DND-41 (cell line): ENCODE data around the gene CCDC167.

Source experiments
- ATAC-seq: fragments of 200-7000 bp; cut with Tn5 transposase; 3 replicates; pipeline ENCODE4 v1.9.1; 2021; ENCODE audit warnings: low read depth; ENCODE audit not compliant: insufficient read depth
- DNase-seq: peaks from one replicate; pipeline ENCODE4 v3.0.0-alpha.2; 2020
- H2AFZ ChIP-seq: 2 replicates; pipeline ENCODE4 v1.6.0; 2012; ENCODE audit warnings: low read depth, low read length
- H3K27ac ChIP-seq: 2 replicates; pipeline ENCODE4 v1.5.1; 2012; ENCODE audit warnings: low read length, inconsistent platforms
- H3K27me3 ChIP-seq: fragments of 200-600 bp; sonication (generic); 2 replicates; pipeline ENCODE4 v1.6.0; 2012; ENCODE audit warnings: low read length, mild to moderate bottlenecking, inconsistent platforms; ENCODE audit not compliant: insufficient read depth, poor library complexity
- H3K36me3 ChIP-seq: 2 replicates; pipeline ENCODE4 v1.5.1; 2012; ENCODE audit warnings: low read length, inconsistent platforms; ENCODE audit not compliant: insufficient read depth
- H3K4me1 ChIP-seq: 2 replicates; pipeline ENCODE4 v1.5.1; 2012; ENCODE audit warnings: mild to moderate bottlenecking, low read length; ENCODE audit not compliant: insufficient read depth
- H3K4me2 ChIP-seq: 2 replicates; pipeline ENCODE4 v1.6.0; 2012; ENCODE audit warnings: mild to moderate bottlenecking, moderate library complexity, low read length, inconsistent platforms; ENCODE audit not compliant: insufficient read depth
- H3K4me3 ChIP-seq, 2 experiments: fragments of 200-600 bp in 1 of 2; shearing (Covaris generic) in 1 of 2; 2 replicates each; pipeline ENCODE4 v1.5.1; 2012 to 2016; ENCODE audit warnings: inconsistent platforms in 2 of 2, low read length in 2 of 2, mild to moderate bottlenecking in 2 of 2, low read depth in 1 of 2, moderate library complexity in 1 of 2
- H3K79me2 ChIP-seq: 2 replicates; pipeline ENCODE4 v1.6.0; 2012; ENCODE audit warnings: low read length, inconsistent platforms; ENCODE audit not compliant: insufficient read depth
- H3K9ac ChIP-seq: 2 replicates; pipeline ENCODE4 v1.6.0; 2012; ENCODE audit warnings: low read depth, mild to moderate bottlenecking, inconsistent platforms, low read length, moderate library complexity
- H3K9me3 ChIP-seq: 2 replicates; pipeline ENCODE4 v1.5.1; 2012; ENCODE audit warnings: low read length, moderate library complexity, mild to moderate bottlenecking, inconsistent platforms; ENCODE audit not compliant: insufficient read depth, severe bottlenecking
- H4K20me1 ChIP-seq: 2 replicates; pipeline ENCODE4 v1.6.0; 2012; ENCODE audit warnings: low read length; ENCODE audit not compliant: insufficient read depth
- EZH2 ChIP-seq: IDR thresholded peaks from 3 replicates; pipeline ENCODE4 v1.6.1; 2012; ENCODE audit warnings: borderline replicate concordance, low read depth, mild to moderate bottlenecking, moderate library complexity, low read length, inconsistent platforms; ENCODE audit not compliant: severe bottlenecking
- TF ChIP-seq, protein P1 (sequence below): IDR thresholded peaks from 2 replicates; pipeline ENCODE4 v1.5.1; 2012; ENCODE audit warnings: borderline replicate concordance, low read length, moderate library complexity, mild to moderate bottlenecking; ENCODE audit not compliant: poor library complexity, severe bottlenecking; ENCODE audit errors: extremely low read depth

CCDC167 gene

DNA sequence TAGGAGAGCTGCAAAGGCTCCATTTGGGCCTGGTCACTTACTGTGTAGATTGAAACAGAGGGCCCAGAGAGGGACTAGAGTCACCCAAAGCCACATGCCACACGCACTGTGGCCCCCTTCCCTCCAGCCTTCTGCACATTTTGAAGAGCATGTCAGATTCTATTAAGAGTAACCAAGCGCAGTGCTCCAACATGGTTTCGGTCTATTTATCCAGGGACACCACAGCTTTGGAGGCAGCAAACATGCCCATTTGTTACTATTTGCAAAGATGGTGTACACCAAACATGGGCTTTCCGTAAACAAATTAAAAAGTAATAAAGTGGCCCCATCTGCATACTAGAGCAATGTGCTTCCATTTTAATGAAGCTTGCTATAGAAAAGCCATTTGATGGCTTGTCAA is 43.7 kb upstream of the CCDC167 start:
- Histone ChIP-seq H3K9me3 (no peaks in the 10 kb centered on the region), H3K27ac (no peak overlapping the region), H3K4me1 (no peaks in the 10 kb centered on the region), H3K4me2 (no peak overlapping the region), H4K20me1 (0 out of 2 replicates have a peak, but pooled peaks cover 2% of the 10 kb centered on the region), H3K79me2 (no peaks in the 10 kb centered on the region), H3K27me3 (peaks cover 7% of the 10 kb centered on the region), H3K4me3 (no peak overlapping the region), H3K9ac (no peak overlapping the region), H3K36me3 (no peaks in the 10 kb centered on the region), H2AFZ (no peak overlapping the region)
- ATAC-seq = no peak
- no peak for DNase-seq
- TF ChIP-seq EZH2 = no peak
- TF ChIP-seq, protein P1, sequence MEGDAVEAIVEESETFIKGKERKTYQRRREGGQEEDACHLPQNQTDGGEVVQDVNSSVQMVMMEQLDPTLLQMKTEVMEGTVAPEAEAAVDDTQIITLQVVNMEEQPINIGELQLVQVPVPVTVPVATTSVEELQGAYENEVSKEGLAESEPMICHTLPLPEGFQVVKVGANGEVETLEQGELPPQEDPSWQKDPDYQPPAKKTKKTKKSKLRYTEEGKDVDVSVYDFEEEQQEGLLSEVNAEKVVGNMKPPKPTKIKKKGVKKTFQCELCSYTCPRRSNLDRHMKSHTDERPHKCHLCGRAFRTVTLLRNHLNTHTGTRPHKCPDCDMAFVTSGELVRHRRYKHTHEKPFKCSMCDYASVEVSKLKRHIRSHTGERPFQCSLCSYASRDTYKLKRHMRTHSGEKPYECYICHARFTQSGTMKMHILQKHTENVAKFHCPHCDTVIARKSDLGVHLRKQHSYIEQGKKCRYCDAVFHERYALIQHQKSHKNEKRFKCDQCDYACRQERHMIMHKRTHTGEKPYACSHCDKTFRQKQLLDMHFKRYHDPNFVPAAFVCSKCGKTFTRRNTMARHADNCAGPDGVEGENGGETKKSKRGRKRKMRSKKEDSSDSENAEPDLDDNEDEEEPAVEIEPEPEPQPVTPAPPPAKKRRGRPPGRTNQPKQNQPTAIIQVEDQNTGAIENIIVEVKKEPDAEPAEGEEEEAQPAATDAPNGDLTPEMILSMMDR = no peak

DNA sequence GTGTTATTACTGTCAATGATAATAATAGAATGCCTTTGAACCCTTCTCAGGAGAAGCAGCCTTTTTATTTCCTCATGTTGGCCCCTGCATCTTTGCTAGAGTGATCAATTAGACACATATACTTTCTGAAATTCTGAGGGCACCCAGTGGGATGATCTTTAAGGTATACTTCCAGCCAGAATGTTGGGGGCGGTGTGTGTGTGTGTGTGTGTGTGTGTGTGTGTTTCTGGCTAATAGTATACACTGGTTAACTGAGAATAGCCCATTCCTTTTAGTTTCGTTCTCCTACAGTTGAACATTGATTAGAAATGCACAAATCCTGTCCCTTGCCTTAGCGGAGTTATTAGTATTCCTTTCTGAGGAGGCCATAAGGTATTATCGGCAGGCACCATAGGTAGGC is 41.7 kb upstream of the CCDC167 start:
- no peak overlapping the region for H3K9ac ChIP-seq
- H3K4me1 ChIP-seq = no peaks in the 10 kb centered on the region
- H3K9me3 ChIP-seq = no peaks in the 10 kb centered on the region
- no peaks in the 10 kb centered on the region for H3K79me2 ChIP-seq
- no peak overlapping the region for H2AFZ ChIP-seq
- no peak for DNase-seq
- H3K27ac ChIP-seq = no peak overlapping the region
- H3K4me2 ChIP-seq = no peak overlapping the region
- 0 out of 2 replicates have a peak, but pooled peaks cover 2% of the 10 kb centered on the region for H4K20me1 ChIP-seq
- no peak for TF ChIP-seq EZH2
- TF ChIP-seq, protein P1 = no peak
- peaks cover 7% of the 10 kb centered on the region for H3K27me3 ChIP-seq
- no peaks in the 10 kb centered on the region for H3K36me3 ChIP-seq
- ATAC-seq = no peak
- no peak overlapping the region for H3K4me3 ChIP-seq

DNA sequence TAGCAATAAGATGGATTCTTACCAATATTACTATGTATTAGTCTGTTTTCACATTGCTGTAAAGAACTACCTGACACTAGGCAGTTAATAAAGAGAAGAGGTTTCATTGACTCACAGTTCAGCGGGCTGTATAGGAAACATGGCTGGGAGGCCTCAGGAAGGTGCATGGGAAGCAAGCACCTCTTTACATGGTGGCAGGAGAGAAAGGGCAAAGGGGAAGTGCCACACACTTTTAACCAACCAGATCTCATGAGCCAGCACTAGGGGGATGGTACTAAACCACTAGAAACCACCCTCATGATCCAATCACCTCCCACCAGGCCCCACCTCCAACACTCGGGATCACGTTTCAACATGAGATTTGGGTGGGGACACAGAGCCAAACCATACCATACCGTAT is 40.7 kb upstream of the CCDC167 start:
- Histone ChIP-seq H3K9me3 (no peaks in the 10 kb centered on the region), H4K20me1 (0 out of 2 replicates have a peak, but pooled peaks cover 5% of the 10 kb centered on the region), H3K4me1 (no peaks in the 10 kb centered on the region), H3K79me2 (no peaks in the 10 kb centered on the region), H3K4me2 (no peak overlapping the region), H3K4me3 (no peak overlapping the region), H3K27me3 (peaks cover 7% of the 10 kb centered on the region), H3K9ac (no peak overlapping the region), H2AFZ (no peak overlapping the region), H3K36me3 (no peaks in the 10 kb centered on the region), H3K27ac (no peak overlapping the region)
- no peak for DNase-seq
- no peak for ATAC-seq
- TF ChIP-seq EZH2 = no peak
- TF ChIP-seq, protein P1 = no peak

DNA sequence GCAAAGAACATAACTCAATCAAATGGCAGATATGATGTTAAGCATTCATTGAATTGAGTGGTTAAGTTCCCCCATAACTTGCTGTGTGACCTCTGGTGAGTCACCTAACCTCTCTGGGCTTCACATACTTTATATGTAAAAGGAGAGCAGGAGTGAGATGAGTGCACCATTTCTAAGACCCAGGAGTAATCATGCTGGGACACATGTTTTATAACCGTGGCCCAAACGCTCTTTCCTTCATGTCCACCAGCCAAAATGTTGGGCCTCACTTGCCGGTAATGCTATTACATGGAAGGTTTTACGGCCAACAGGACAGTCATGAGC is 40.3 kb upstream of the CCDC167 start:
- H3K36me3 ChIP-seq = no peaks in the 10 kb centered on the region
- no peak overlapping the region for H3K27ac ChIP-seq
- 0 out of 2 replicates have a peak, but pooled peaks cover 4% of the 10 kb centered on the region for H4K20me1 ChIP-seq
- ATAC-seq = no peak
- H3K4me2 ChIP-seq = no peak overlapping the region
- H3K27me3 ChIP-seq = peaks cover 7% of the 10 kb centered on the region
- H3K9me3 ChIP-seq = no peaks in the 10 kb centered on the region
- no peak overlapping the region for H2AFZ ChIP-seq
- TF ChIP-seq, protein P1 = no peak
- no peak for TF ChIP-seq EZH2
- H3K4me1 ChIP-seq = no peaks in the 10 kb centered on the region
- no peak overlapping the region for H3K9ac ChIP-seq
- no peak overlapping the region for H3K4me3 ChIP-seq
- H3K79me2 ChIP-seq = no peaks in the 10 kb centered on the region
- DNase-seq = no peak
